GM19193 (cell line): ENCODE results near the gene TUT1.

Source experiments
- POLR2A ChIP-seq: IDR thresholded peaks from 4 replicates; pipeline ENCODE4 v1.6.1; 2011; ENCODE audit not compliant: insufficient read depth, insufficient read length; ENCODE audit errors: extremely low read depth

Gene TUT1

DNA sequence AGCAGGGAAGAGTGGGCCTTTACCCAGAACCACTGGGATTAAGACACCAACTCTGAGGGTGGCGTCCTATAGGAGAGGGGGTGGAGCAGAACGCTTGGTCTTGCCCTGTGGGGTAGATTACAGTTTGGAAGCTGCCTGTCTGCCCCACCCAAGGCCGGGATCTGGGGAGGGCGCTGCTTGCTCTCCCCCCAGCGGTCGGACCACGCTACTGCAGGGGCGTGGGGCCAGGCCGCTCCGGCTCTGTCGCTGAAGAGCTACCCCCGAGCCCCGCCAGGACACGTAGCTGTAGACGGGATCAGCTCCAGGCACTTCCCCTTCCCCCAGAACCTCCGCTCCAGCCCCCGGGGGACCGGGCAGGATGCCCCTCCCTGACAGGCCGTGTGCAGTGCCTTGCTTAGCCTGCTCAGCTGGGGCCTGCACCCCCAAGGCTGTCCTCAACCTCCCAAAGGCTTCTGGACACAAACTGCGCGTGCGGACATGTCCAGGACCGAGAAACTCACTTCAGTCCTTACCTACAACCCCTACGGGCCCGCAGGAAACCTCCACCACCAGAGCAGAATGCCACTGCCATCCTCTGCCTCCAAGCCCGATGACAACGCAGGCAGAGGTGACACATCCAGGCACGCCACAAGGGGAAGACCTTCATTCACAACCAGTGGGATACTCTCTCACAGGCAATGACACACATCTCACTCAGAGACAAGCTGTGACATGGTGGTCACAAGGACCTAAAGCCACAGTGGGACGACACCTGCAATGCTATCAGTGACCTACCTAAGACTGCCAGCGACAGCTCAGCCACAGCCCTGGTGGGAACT is 48.4 kb downstream of the TUT1 start:
- no peak for TF ChIP-seq POLR2A

DNA sequence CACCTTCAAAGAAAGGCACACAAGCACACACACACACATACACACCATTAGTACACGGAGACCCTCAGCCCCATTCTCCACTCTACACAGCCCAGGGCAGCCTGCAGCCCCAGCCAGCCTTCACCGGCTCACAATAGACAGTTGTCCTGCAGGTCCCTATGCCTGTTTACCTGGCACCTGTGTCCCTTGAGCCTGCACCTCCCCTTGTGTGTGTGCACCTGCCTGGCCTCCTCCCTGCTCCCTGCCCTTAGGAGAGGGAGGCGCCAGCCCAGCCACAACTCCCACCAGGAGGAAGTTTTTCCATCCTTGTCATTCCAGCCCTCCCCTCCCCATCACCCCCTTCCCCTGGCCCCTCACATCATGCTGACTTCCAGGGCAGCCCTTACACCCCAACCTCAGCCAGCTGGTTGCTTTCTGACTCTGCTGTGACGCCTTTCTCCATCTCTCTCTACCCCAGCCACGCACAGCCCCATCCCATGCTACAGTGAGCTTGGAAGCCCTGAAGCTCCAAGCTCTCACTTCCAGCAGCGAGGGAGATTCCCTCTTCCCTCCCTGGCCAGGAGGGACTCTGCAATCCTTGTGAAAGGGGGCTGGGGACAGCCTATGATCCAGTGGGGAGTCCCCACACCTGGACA is 49.1 kb downstream of the TUT1 start:
- no peak for TF ChIP-seq POLR2A

DNA sequence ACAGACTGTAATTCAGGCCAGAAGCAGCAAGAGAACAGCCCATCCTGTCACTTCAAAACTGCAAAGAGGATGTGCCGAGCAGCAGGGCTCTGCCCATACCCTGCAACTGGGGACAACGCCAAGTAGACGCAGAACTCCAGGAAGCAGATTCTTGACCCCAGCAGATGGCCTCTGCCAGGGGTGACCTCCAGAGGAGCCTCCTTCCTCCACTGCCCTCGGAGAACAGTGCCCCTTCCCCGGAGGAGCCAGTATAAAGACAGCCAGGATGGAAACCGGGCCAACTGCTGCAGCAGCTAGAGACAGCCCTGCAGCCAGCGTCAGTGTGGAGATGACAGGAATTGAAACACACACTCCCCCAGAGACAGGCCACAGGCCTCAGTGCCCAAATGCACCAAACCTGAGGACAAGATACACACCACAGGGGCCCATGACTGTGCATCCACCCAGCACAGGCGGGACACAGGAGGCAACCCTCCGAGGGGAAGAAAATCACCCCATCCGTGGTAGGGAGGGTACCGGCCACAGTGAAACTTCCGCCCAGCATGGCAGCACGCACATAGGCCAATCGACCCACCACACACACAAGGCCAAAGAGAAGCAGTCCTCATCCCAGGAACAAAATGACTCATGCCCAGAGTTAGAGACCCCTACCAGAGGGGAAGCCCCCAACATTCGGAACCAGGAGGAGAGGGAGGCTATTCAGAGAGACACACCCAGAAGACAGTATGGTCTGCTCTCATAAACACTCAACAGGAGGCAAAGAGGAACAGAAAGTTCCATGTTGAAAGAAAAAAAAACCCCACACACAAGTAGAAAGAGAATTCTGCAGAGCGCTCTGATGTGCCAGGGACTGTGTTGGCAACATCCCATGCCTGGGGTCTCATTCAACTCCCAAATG is 50.3 kb downstream of the TUT1 start:
- peak; percentile 42 for TF ChIP-seq POLR2A

DNA sequence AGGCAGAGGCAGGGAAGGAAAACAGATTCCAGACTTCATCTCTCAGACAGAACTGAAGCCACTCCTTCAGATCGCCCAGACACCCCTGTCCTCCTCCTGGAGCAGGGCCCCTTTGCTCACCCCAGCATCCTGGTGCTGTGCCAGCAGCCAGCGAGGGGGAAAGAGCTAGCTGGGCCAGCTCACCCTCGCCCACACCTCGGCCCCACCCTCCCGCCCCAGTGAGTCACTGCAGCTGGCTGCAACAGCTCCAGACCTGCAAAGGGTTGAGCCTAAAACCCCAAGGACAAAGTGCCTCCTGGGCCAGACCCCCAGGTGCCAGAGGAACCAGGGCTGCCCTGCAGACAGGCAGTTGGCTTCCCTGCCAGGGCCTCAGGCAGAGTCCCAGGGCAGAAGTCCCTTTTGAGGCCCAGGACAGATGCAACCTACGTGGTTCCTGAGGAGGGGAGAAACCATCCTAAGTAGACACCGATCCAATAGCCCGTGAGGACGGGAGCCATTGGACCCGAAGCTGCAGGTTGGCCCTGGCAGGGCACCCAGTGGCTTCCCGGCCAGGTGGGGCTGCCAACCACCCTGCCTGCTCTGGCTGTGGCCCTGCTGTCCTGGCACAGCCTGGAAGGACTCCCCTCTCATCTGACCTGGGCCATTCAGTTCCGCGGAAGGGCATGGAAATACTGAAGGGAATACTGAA is 51.9 kb downstream of the TUT1 start:
- TF ChIP-seq POLR2A: no peak

DNA sequence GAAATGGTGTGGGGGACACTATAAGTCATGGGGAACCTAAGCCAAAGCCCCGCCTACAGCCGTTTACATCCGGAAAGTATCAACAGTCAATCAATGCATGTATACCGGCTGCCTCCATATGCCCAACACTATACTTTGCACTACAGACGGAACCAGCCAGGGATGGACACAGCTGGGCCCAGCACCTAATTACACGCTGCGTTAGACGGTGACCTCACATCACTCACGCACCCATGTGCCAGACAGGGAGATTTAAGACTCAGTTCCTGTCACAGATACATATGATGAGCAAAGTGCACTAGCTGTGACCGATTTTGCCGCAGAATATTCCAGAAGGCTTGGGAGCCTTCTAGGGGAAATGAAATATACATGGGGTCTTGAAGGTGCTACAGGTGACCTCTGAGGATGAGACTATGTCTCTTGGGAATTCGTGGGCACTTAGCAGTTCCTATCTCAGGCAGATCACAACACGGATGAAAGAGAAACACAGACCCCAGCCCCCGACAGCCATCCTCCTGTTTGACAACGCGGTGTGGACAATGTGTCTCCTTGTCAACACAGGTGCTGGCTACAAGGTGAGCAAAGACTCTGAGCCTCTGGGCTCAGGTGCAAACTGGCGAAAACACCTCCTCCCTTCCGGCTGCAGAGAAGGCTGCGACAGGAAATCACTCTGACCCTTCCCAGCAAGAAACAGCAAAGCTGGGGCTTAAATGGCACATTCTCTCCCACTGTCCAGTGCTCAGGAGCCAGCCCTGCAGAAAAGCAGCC is 52.7 kb downstream of the TUT1 start:
- TF ChIP-seq POLR2A: no peak

DNA sequence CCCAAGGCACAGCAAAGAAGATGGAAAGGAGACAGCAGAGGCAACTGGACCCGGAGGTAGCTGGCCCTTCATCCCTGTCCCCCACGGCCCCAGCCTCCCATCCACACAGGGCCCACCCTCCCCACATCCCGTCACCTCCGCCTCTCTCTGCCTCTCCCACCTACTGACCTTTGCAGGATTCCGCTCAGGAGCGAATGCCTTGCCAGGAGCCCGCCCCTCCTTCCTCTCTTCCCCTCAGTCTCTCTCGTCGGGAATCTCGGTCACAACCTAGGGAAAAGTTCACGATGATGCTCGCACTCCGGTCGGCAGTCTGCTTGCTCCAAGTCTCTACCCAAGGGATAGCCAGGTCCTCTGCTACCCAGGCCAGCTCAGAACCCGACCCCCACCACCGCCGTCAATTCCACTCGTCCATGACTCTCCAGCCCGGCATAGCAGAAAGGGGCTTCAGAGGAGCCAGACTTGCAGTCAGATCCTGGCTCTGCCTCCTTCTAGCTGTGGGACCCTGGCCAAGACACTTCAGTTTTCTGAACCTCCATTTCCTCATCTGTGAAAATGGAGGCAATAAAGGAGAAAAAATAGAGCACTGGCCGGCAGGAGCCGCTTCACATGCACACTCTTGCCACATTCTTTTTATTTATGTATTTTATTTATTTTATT is 54.9 kb downstream of the TUT1 start:
- no peak for TF ChIP-seq POLR2A

DNA sequence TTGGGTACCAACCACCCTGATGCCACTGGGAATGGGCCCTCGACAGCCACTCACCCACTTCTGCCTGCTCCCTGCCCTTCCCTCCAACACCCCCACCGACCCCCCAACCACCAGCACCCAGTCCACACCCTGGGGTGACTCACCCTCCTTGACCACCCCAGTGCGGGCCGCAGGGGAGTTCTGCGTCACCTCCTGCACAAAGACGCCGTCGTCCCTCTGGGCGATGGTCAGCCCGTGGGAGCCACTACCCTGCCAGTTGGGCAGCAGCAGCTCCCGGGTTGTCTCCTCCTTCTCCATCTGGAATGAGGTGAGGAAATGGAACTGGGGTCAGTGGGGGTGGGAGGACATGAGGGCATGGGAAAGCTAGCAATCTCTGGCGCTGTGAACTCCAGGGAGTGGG is 55.5 kb downstream of the TUT1 start:
- TF ChIP-seq POLR2A: no peak

DNA sequence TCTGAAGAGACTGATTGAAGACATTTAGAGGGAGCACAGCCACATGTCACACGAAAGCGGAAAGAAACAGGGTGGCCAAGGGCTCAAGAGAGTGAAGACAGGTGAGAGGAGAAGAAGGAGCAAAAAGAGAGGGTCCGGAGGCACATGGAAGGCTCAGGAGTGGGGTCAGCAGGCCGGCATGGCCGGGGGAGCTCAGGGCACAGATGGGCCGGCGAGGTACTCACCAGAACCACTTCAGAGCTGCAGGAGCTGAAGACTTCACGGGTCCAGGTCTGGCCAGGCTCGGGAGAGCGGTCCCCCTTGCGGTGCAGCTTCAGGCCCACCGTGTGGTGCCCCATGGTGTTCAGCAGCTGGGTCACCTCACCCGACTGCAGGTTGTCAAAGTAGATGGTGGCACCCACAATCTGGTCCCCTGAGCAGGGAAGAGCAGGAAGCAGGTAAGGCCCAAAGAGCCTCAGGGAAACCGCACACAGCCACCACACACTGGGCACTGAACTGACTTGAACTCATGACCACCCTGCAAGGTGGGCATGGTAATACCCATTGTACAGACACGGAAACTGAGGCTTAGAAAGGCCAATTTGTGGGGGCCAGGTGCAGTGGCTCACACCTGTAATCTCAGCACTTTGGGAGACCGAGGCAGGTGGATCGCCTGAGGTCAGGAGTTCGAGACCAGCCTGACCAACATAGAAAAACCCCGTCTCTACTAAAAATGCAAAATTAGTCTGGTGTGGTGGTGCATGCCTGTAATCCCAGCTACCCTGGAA is 56.4 kb downstream of the TUT1 start:
- no peak for TF ChIP-seq POLR2A

DNA sequence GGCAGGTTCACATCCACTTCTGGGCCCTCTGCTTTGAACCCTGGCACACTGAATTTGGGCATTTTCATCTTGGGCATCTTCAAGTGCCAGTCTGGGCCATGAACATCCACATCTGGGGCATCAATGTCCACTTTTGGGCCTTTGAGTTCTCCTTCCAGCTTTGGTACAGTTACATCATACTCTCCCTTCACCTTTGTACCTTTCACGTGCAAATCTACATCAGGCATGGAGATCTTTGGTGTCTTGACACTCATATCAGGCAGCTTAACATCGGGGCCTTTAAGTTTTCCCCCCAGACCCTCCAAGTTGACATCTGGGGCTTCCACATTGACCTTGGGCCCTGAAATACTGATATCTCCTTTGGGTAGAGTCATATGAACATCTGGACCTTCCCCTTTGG is 59.2 kb downstream of the TUT1 start:
- no peak for TF ChIP-seq POLR2A
